NCI-H524 treated with DMSO at 0.1 percent for 48 hours (cell line): ENCODE measurements around the gene ABCA1.
"Not testable (repeated sequence)": the region's sequence is repeated elsewhere in the genome, so short reads cannot be mapped to it uniquely, and the experiment has no call there.

ENCODE experiments used
- DNase-seq: peaks from one replicate; lab custom pipeline; 2025; lab: John Stamatoyannopoulos, UW

The ABCA1 gene

GRCh38 chr9:104872656-104873488 is 55.1 kb downstream of the ABCA1 start:
- DNase-seq: no peak

DNA sequence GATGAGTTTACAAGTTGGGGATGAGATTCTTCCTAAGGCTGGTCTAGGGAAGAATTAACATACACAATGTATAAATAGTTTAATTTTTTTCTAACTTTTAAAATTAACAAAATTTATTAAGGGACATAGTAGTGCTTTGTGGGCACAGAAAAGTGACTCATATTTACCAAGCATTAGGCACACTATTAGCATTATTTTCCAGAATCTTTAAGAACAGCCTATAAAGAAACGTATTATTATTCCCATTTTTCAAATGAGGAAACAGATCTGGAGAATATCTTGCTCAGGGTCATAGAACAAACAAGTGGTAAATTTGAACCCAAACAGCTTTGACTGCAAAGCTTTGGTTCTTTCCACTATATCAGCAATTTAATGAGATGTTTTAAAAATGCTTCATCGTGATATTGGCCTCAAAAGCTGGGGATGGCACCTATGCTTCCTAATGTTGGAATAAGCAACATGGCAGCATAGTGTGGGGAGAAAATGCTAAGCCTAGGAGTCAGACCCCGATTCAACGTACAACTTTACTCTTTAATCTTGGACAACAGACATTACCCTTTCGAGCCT is 55.9 kb downstream of the ABCA1 start:
- DNase-seq: no peak

GRCh38 chr9:104869811-104870210 is 58.1 kb downstream of the ABCA1 start:
- no peak for DNase-seq

DNA sequence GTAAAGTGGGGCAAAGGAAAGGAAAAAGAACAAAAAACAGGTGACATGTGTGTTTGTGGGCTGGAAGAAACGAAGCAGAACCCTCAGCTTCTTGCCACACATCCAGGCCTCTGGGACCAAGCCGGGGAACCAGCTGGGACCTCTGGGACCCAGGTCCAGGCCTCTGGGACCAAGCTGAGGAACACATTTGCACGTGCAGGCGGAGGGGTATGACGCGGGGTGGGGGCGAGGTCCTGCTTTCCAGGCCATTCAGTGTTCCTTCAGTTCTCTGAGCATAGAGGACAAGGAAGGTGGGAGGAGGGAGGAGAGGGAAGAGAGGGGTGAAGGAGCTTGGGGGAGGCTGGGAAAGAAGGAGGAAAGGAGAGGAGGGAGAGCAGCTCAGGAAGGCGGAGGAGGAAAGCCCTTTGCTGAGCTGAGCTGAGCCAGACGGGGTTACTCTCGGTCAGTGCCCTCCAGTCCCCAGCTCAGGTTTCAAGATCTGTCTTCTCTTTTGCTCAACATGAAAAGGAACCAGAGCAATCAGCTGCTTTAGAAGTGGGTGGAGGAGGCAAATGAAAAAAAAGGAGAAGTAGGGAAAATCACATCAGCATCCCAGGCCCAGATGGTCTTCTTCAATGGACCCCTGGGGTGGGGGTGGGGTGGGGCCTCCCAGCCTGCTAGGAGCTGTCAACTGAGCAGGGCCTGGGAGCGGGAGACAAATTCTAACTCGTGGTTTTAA is 59.1 kb downstream of the ABCA1 start:
- DNase-seq: peak; percentile 94

DNA sequence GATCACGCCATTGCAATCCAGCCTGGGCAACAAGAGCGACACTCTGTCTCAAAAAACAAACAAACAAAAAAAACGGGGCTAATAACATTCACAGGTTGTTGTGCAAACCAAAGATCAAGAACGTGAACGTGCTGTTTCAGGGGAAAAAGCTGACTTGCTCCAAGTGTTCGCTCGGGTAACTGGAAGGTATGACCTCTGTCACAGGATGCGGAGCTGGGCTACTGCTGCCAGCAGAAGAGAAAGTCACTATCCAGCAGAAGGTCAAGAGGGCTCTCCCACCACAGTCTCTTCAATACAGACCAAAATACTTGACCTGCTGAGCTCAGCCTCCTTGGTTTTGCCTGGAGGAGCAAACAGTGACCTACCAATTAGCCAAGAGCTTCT is 59.7 kb downstream of the ABCA1 start:
- no peak for DNase-seq

DNA sequence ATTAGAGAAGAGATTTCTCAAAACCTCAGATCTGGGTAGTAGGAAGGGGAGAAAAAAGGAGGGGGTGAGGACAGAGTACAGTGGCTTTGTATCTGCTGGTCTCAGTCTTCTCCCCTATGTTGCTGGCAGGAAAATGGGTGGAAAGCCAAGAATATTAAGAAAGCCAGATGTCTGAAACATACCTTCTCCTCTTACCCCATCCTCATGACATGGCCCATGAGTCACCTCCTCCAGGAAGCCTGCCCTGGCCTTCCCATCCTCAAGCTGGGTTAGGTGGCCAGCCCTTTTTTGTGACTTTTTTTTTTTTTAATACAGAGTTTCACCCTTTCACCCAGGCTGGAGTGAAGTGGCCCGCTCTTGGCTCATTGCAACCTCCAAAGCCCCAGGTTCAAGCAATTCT is 61.8 kb downstream of the ABCA1 start:
- no peak for DNase-seq

DNA sequence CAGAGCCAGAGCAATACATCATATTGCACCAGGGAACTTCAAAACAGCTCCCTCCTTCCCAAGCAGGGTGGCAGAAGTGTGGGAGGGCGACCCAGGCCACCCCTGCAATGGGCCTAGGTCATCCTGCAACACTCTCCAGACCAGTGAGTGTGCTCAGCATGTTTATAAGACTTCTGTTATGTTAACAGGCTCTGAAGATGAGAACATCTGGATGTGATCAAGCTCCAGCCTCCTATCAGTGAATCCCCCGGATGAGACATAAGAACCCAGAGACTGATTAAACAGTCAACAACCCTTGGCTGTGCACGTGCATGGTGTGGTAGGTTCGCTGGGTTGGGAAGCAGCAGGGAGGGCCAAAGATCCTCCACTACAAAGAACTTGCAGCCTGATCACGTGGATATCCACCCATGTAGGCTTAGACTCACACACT is 63.3 kb downstream of the ABCA1 start:
- no peak for DNase-seq

DNA sequence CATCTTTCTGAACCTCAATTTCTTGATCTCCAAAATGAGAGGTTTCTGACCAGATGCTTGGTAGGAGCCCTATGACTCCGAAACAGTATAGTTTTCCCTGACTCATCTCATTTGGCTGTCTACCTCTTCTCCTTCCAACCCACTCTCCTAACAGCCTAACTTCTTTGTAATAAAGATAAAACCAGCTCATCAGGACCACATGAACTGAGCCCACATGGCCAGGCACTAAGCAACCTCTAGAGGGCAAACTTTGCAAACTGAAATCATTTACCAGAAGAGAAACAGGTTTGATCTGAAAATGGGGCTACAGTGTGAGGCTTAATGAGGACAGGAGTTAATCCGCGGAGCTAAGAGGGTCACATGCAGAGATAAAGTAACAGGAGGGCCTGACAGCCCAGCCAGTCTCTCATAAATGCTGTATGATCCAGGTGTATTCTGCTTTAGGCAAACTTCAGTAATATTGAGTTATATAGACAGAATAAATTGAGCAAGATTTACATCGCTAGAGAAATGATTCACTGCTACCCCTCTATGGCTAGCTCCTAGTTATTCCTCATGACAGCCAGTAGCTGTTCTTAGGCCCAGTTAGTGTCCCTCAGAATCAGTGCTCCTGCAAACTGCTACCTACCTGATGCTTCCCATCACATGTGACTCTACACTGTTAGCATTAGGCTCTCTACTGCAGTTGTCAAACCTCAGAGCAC is 64.6 kb downstream of the ABCA1 start:
- DNase-seq: peak; percentile 93

- no peak for DNase-seq
These were observed 66.6 kb downstream of the ABCA1 start for GRCh38 chr9:104861397-104861796.

GRCh38 chr9:104860263-104860662 is 67.7 kb downstream of the ABCA1 start:
- DNase-seq: no peak

- DNase-seq: no peak
These were observed 69.1 kb downstream of the ABCA1 start for GRCh38 chr9:104858846-104859245.

DNA sequence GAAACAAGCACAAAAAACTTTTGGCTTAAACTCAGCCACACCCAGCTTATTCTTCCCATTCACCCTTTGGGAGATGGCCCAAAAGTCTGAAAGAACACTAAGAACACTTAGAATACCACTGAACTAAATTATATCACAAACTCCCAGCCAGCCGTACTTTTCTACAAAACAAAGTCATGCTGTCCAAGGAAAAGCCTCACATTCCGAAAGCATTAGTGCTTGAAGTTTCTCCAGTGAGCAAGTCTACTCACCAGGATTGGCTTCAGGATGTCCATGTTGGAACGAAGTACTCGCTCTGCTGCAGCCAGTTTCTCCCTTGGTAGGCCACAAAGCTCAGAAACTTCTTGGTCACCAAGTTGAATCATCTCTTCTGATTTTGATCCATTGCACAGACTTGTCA is 69.7 kb downstream of the ABCA1 start:
- no peak for DNase-seq

- DNase-seq: peak; percentile 73
These were observed 71.5 kb downstream of the ABCA1 start for GRCh38 chr9:104856413-104856941.

GRCh38 chr9:104855807-104856206 is 72.1 kb downstream of the ABCA1 start:
- no peak for DNase-seq

GRCh38 chr9:104855258-104855657 is 72.7 kb downstream of the ABCA1 start:
- not testable (repeated sequence) for DNase-seq

DNA sequence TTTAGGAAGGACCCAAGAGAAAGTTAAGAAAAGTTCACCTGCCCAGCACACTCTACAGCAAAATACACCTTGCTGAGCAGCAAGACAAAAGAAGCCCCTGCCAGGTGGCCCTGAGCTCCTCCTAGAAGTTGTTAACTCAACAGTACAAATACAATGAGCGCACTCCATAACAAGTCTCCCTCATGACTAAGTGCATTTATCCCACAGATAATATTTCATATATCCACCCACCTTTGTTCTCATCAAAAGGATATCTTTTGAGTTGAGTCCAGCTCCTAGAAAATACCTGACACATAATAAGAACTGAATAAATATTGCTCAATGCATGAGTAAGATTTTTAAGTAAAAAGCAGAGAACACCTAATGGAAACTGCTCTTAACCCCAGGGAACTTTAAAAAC is 73.3 kb downstream of the ABCA1 start:
- DNase-seq: no peak

GRCh38 chr9:104853683-104854082 is 74.3 kb downstream of the ABCA1 start:
- peak; percentile 92 for DNase-seq

DNA sequence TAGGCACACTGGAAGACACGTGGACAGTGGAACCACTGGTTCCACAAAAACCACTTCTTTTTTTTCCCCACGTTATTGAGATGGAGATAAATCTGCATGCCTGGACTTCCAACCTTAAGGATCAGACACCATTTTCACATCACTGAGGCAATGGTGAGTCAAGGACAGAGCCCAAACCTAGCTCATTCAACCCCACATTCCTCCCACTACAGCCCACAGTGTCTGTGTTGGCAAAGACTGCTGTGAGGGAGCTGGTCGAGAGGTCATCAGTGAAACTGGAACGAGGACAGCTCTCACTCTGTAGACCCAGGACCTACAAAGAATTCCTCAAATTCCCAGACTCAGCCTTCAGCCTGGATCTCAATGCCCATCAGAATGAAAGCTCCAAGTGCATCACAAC is 74.8 kb downstream of the ABCA1 start:
- no peak for DNase-seq

- DNase-seq: no peak
These were observed 76.4 kb downstream of the ABCA1 start for GRCh38 chr9:104851546-104851920.

DNA sequence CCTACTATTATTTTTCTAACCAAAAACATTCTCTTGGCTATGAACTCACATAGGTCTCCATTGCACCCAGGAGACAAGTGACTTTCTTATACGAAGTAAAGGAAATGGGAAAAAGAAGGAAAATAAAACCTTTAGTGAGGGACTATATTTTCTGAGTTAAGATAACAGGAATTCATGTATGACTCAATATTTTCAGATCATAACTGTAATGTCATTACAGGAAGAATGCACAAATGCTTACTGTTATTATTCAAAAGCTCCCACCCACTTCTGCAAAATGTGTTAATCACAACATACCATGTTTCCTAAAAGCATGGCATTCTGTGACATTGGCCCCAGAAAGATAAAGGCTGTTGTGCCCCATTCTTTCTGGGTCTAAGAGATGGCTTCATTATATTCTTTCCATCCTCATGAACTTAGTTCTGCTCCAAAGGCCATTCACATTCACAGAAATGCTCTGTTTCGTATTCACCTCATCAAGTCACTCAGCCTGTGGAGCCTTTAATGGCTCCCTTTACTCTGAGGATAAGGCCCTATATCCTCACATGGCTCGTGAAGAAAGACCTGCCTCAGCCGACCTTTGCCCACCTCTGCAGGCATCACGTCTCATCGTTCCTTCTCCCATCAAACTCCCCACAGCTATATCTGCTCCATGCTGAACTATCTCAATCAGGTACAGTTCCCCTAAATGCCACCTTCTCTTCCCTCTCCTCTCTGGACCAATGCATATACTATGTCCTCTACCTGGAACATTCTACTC is 77.0 kb downstream of the ABCA1 start:
- DNase-seq: no peak

- DNase-seq: no peak
These were observed 78.9 kb downstream of the ABCA1 start for GRCh38 chr9:104849023-104849422.

- no peak for DNase-seq
These were observed 83.2 kb downstream of the ABCA1 start for GRCh38 chr9:104844710-104845109.
